GM12878 (cell line): ENCODE results near the gene ANXA11. TPM values are rescaled to one million over a fixed set of nuclear protein-coding genes. Genes with fewer than 3 reads are reported as not detected.

ENCODE experiments used
- BACH1 ChIP-seq: fragments of 450-650 bp; IDR thresholded peaks from 2 replicates; pipeline ENCODE4 v1.6.1; 2017; ENCODE audit warnings: mild to moderate bottlenecking, borderline replicate concordance
- ETV6 ChIP-seq, 2 experiments: fragments of 450-650 bp in 1 of 2; IDR thresholded peaks in 1 of 2; conservative IDR thresholded peaks in 1 of 2; 2 replicates each; pipeline ENCODE4 v1.6.1; 2014; ENCODE audit warnings: antibody characterized with exemption in 1 of 2, borderline replicate concordance in 1 of 2, low read depth in 1 of 2, mild to moderate bottlenecking in 1 of 2, moderate library complexity in 1 of 2
- IKZF1 ChIP-seq: fragments of 450-650 bp; conservative IDR thresholded peaks from 2 replicates; pipeline ENCODE4 v1.6.1; 2017; ENCODE audit warnings: antibody characterized with exemption, mild to moderate bottlenecking
- MEF2A ChIP-seq: IDR thresholded peaks from 2 replicates; pipeline ENCODE4 v1.6.1; 2011; ENCODE audit warnings: low read depth, mild to moderate bottlenecking, low read length, moderate library complexity; ENCODE audit not compliant: insufficient read depth
- POLR2AphosphoS2 ChIP-seq: IDR thresholded peaks from 2 replicates; pipeline ENCODE4 v1.6.1; 2011; ENCODE audit warnings: low read depth, mild to moderate bottlenecking, low read length, improper control_type of control experiment, moderate library complexity
- POU2F2 ChIP-seq: IDR thresholded peaks from 3 replicates; pipeline ENCODE4 v1.6.1; 2011; ENCODE audit warnings: low read depth, mild to moderate bottlenecking, low read length, borderline replicate concordance
- RB1 ChIP-seq: fragments of 450-650 bp; formaldehyde crosslinking; IDR thresholded peaks from 2 replicates; pipeline ENCODE4 v1.6.1; 2017; ENCODE audit warnings: mild to moderate bottlenecking, borderline replicate concordance
- SIN3A ChIP-seq: IDR thresholded peaks from 2 replicates; pipeline ENCODE4 v1.6.1; 2012; ENCODE audit warnings: low read depth, low read length, improper control_type of control experiment
- SMAD5 ChIP-seq: IDR thresholded peaks from 2 replicates; pipeline ENCODE4 v1.6.1; 2016; ENCODE audit warnings: antibody characterized with exemption, low read depth
- SMC3 ChIP-seq: IDR thresholded peaks from 2 replicates; pipeline ENCODE4 v1.6.1; 2011; ENCODE audit warnings: low read length, improper control_type of control experiment, borderline replicate concordance
- SRF ChIP-seq, 2 experiments: IDR thresholded peaks; 2 replicates each; pipeline ENCODE4 v1.6.1; 2011; ENCODE audit warnings: low read depth in 2 of 2, low read length in 2 of 2, mild to moderate bottlenecking in 1 of 2, moderate library complexity in 1 of 2
- SUZ12 ChIP-seq: fragments of 200-600 bp; sonication (generic); IDR thresholded peaks from one replicate; pipeline ENCODE4 v1.6.1; 2018; ENCODE audit warnings: antibody characterized with exemption, mild to moderate bottlenecking; ENCODE audit not compliant: unreplicated experiment
- TBL1XR1 ChIP-seq: IDR thresholded peaks from 2 replicates; pipeline ENCODE4 v1.6.1; 2012; ENCODE audit warnings: low read depth, low read length, improper control_type of control experiment
- ZZZ3 ChIP-seq: IDR thresholded peaks from 2 replicates; pipeline ENCODE4 v1.6.1; 2011; ENCODE audit warnings: low read depth; ENCODE audit not compliant: control insufficient read depth, insufficient read length
- polyA plus RNA-seq, 11 experiments: library from polyadenylated mRNA; depleted of rRNA in 4 of 11; unstranded in 6 of 11; stranded (reverse) in 5 of 11; fragments of >200 nt; fragmentation: Nextera tagmentation in 4 of 11; fragmentation: Illumina TruSeq in 1 of 11; extraction: Ambion mirVana in 4 of 11; extraction: Trizol in 1 of 11; gene quantifications; 1 replicate in 1 of 11; 2 replicates in 10 of 11; pipeline versions ENCODE4 v1.2.1 to v1.2.3, GENCODE V29; 2011 to 2016; ENCODE audit warnings: inconsistent platforms in 2 of 11, missing spikeins in 2 of 11, low read depth in 1 of 11
- total RNA-seq, 4 experiments: library from RNA; depleted of rRNA in 3 of 4; stranded (reverse); fragments of >200 nt in 3 of 4; fragmentation: Illumina TruSeq in 1 of 4; extraction: Trizol in 1 of 4; gene quantifications; 2 replicates each; pipeline versions ENCODE4 v1.2.1 to v1.2.3, GENCODE V29; 2013 to 2021
- TF ChIP-seq, protein P1 (sequence below): fragments of 450-650 bp; IDR thresholded peaks from 2 replicates; pipeline ENCODE4 v1.6.1; 2017; ENCODE audit warnings: mild to moderate bottlenecking, moderate library complexity
- TF ChIP-seq, protein P2 (sequence below): fragments of 450-650 bp; IDR thresholded peaks from 2 replicates; pipeline ENCODE4 v1.6.1; 2016; ENCODE audit warnings: mild to moderate bottlenecking, moderate library complexity, borderline replicate concordance
- TF ChIP-seq, protein P3 (sequence below): fragments of 450-650 bp; formaldehyde crosslinking; IDR thresholded peaks from 2 replicates; pipeline ENCODE4 v1.5.0; 2022; ENCODE audit warnings: mild to moderate bottlenecking, missing genetic modification characterization

Gene ANXA11
- total and polyA plus RNA-seq, 10 of the 15 experiments (the other 5 are each of a cell fraction or from before 2014, with no cell fraction given): 25.0 to 129 (median 72.2) TPM

DNA sequence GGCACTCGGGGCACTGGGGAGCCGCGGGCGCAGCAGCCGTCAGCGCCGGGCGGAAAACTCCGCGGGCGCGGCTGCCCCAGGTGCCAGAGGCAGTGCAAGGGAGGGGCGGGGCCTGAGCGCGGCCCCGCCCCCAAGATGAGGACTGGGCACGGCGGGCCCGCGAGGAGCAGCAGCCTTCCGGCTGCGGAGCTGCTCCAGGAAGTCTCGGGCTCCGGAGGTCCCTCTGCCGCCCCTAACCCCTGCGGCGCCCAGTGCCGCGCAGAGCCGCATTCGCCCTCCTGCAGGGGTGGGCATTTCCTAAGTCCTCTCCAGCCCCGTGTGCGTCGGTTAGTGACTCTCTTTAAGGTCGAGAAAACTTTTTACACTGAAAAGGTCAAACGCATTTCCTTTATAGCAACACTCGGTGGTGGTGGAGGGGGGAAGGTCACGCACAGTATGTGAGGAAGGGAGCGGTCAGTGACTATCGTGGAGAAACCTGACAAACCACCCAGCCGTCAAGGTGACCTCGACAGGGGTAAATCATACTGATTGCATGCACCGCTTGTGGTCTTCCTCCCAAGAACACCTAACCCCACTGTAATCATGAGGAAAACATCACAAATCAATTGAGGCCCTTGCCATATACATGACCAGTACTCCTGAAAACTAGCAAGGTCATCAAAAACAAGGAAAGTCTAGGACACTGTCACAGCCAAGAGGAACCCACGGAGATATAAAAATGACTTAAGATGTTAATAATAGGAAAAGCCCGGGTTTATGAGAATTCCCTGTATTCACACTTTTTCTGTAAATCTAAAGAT, at the start of gene ANXA11 (continued):
- TF ChIP-seq, protein P1, sequence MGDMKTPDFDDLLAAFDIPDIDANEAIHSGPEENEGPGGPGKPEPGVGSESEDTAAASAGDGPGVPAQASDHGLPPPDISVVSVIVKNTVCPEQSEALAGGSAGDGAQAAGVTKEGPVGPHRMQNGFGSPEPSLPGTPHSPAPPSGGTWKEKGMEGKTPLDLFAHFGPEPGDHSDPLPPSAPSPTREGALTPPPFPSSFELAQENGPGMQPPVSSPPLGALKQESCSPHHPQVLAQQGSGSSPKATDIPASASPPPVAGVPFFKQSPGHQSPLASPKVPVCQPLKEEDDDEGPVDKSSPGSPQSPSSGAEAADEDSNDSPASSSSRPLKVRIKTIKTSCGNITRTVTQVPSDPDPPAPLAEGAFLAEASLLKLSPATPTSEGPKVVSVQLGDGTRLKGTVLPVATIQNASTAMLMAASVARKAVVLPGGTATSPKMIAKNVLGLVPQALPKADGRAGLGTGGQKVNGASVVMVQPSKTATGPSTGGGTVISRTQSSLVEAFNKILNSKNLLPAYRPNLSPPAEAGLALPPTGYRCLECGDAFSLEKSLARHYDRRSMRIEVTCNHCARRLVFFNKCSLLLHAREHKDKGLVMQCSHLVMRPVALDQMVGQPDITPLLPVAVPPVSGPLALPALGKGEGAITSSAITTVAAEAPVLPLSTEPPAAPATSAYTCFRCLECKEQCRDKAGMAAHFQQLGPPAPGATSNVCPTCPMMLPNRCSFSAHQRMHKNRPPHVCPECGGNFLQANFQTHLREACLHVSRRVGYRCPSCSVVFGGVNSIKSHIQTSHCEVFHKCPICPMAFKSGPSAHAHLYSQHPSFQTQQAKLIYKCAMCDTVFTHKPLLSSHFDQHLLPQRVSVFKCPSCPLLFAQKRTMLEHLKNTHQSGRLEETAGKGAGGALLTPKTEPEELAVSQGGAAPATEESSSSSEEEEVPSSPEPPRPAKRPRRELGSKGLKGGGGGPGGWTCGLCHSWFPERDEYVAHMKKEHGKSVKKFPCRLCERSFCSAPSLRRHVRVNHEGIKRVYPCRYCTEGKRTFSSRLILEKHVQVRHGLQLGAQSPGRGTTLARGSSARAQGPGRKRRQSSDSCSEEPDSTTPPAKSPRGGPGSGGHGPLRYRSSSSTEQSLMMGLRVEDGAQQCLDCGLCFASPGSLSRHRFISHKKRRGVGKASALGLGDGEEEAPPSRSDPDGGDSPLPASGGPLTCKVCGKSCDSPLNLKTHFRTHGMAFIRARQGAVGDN: peak; percentile 67
- TF ChIP-seq SIN3A (peak; percentile 27; the same call in 1 of the 2 replicates), TBL1XR1 (no peak), SMC3 (no peak), ETV6 (conservative IDR thresholded peaks at IDR 0.05 in 1 of 2, IDR thresholded peaks at IDR 0.05 in 1 of 2; ENCODE audit: borderline replicate concordance in 1 of 2, low read depth in 1 of 2) (no peak), SMAD5 (peak; percentile 63; the same call in 1 of the 2 replicates), MEF2A (no peak), ZZZ3 (no peak), SRF (IDR thresholded peaks at IDR 0.05; ENCODE audit: low read depth in 2 of 2, low read length in 2 of 2) (no peak), POLR2AphosphoS2 (peak; percentile 56; the same call in 1 of the 2 replicates), BACH1 (peak; percentile 7; the same call in 1 of the 2 replicates), RB1 (peak; percentile 76; the same call in 1 of the 2 replicates), POU2F2 (peak; percentile 58; the same call in 2 of the 3 replicates), SUZ12 (no peak), IKZF1 (peak; percentile 75)
- TF ChIP-seq, protein P2, sequence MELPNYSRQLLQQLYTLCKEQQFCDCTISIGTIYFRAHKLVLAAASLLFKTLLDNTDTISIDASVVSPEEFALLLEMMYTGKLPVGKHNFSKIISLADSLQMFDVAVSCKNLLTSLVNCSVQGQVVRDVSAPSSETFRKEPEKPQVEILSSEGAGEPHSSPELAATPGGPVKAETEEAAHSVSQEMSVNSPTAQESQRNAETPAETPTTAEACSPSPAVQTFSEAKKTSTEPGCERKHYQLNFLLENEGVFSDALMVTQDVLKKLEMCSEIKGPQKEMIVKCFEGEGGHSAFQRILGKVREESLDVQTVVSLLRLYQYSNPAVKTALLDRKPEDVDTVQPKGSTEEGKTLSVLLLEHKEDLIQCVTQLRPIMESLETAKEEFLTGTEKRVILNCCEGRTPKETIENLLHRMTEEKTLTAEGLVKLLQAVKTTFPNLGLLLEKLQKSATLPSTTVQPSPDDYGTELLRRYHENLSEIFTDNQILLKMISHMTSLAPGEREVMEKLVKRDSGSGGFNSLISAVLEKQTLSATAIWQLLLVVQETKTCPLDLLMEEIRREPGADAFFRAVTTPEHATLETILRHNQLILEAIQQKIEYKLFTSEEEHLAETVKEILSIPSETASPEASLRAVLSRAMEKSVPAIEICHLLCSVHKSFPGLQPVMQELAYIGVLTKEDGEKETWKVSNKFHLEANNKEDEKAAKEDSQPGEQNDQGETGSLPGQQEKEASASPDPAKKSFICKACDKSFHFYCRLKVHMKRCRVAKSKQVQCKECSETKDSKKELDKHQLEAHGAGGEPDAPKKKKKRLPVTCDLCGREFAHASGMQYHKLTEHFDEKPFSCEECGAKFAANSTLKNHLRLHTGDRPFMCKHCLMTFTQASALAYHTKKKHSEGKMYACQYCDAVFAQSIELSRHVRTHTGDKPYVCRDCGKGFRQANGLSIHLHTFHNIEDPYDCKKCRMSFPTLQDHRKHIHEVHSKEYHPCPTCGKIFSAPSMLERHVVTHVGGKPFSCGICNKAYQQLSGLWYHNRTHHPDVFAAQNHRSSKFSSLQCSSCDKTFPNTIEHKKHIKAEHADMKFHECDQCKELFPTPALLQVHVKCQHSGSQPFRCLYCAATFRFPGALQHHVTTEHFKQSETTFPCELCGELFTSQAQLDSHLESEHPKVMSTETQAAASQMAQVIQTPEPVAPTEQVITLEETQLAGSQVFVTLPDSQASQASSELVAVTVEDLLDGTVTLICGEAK: peak; percentile 65; the same call in 1 of the 2 replicates
- TF ChIP-seq, protein P3, sequence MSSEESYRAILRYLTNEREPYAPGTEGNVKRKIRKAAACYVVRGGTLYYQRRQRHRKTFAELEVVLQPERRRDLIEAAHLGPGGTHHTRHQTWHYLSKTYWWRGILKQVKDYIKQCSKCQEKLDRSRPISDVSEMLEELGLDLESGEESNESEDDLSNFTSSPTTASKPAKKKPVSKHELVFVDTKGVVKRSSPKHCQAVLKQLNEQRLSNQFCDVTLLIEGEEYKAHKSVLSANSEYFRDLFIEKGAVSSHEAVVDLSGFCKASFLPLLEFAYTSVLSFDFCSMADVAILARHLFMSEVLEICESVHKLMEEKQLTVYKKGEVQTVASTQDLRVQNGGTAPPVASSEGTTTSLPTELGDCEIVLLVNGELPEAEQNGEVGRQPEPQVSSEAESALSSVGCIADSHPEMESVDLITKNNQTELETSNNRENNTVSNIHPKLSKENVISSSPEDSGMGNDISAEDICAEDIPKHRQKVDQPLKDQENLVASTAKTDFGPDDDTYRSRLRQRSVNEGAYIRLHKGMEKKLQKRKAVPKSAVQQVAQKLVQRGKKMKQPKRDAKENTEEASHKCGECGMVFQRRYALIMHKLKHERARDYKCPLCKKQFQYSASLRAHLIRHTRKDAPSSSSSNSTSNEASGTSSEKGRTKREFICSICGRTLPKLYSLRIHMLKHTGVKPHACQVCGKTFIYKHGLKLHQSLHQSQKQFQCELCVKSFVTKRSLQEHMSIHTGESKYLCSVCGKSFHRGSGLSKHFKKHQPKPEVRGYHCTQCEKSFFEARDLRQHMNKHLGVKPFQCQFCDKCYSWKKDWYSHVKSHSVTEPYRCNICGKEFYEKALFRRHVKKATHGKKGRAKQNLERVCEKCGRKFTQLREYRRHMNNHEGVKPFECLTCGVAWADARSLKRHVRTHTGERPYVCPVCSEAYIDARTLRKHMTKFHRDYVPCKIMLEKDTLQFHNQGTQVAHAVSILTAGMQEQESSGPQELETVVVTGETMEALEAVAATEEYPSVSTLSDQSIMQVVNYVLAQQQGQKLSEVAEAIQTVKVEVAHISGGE (CRISPR knock-in tag): peak; percentile 52
